Testis (tissue), 2 donors: ENCODE measurements around the gene POLR3F.

ENCODE experiments used
- POLR2A ChIP-seq: fragments of 450-650 bp; IDR thresholded peaks from one replicate; pipeline ENCODE4 v1.6.1; 2017; ENCODE audit warnings: antibody characterized with exemption, mild to moderate bottlenecking, moderate library complexity
- TF ChIP-seq, protein P1 (sequence below), 3 experiments: fragments of 450-650 bp in 2 of 3; fragments of 200-600 bp in 1 of 3; sonication (generic) in 1 of 3; IDR thresholded peaks; one replicate each; pipeline ENCODE4 v1.5.1; 2016 to 2019; ENCODE audit warnings: antibody characterized with exemption in 3 of 3, mild to moderate bottlenecking in 2 of 3, moderate library complexity in 1 of 3

DNA sequence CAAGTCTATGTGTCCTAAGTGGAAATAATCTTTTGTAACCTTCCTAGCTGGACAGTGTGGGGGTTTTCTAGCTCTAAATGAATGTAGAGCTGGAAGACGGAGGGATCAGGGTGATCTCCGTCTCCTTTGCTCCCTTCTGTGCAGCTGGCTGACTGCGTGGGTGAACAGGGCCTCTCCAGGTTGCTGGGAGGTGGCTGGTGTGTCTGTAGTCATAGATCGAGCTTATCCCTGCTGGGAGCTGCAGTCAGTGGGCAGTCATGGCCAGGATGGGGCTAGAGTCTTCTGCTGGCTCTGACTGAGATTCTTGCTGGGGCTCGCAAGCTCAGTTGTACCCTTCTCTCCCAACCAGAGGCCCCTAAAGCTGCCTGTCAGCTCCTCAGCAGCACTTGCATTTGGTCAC, 46.9 kb downstream of the POLR3F start:
- TF ChIP-seq, protein P1, sequence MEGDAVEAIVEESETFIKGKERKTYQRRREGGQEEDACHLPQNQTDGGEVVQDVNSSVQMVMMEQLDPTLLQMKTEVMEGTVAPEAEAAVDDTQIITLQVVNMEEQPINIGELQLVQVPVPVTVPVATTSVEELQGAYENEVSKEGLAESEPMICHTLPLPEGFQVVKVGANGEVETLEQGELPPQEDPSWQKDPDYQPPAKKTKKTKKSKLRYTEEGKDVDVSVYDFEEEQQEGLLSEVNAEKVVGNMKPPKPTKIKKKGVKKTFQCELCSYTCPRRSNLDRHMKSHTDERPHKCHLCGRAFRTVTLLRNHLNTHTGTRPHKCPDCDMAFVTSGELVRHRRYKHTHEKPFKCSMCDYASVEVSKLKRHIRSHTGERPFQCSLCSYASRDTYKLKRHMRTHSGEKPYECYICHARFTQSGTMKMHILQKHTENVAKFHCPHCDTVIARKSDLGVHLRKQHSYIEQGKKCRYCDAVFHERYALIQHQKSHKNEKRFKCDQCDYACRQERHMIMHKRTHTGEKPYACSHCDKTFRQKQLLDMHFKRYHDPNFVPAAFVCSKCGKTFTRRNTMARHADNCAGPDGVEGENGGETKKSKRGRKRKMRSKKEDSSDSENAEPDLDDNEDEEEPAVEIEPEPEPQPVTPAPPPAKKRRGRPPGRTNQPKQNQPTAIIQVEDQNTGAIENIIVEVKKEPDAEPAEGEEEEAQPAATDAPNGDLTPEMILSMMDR (IDR thresholded peaks at IDR 0.05) = no peak
- no peak for TF ChIP-seq POLR2A
